GM12891 (cell line): ENCODE results near the gene IL11RA.

ENCODE experiments used
- POLR2A ChIP-seq: IDR thresholded peaks from 2 replicates; pipeline ENCODE4 v1.6.1; 2011; ENCODE audit warnings: low read depth, low read length, control low read depth
- POLR2AphosphoS5 ChIP-seq: IDR thresholded peaks from 2 replicates; pipeline ENCODE4 v1.6.1; 2011; ENCODE audit warnings: low read depth, low read length, control low read depth
- SPI1 ChIP-seq: IDR thresholded peaks from 2 replicates; pipeline ENCODE4 v1.6.1; 2011; ENCODE audit warnings: low read depth, low read length, control low read depth

GRCh38 chr9:34653151-34654072, 1.4 kb downstream of the IL11RA start:
- TF ChIP-seq POLR2A (no peak), POLR2AphosphoS5 (no peak), SPI1 (no peak)
